Stimulated activated naive CD8-positive, alpha-beta T cell treated with anti-CD3 and anti-CD28 coated beads, Interleukin-15, Interleukin-2, amounts not matched to agents 100 ng/mL and 50 ng/mL, for 24 hours (primary cell): ENCODE data around the gene SCN5A.

Source experiments
- H3K27ac Mint-ChIP-seq: one replicate; pipeline ENCODE4 v1.8.0; 2021; ENCODE audit warnings: mild to moderate bottlenecking, mixed read lengths
- H3K27me3 Mint-ChIP-seq: one replicate; pipeline ENCODE4 v1.8.0; 2021; ENCODE audit warnings: mixed read lengths
- H3K36me3 Mint-ChIP-seq: one replicate; pipeline ENCODE4 v1.8.0; 2021; ENCODE audit warnings: low read depth, mixed read lengths
- H3K4me1 Mint-ChIP-seq: one replicate; pipeline ENCODE4 v1.8.0; 2021; ENCODE audit warnings: low read depth, mixed read lengths
- H3K4me3 Mint-ChIP-seq: one replicate; pipeline ENCODE4 v1.8.0; 2021; ENCODE audit warnings: mild to moderate bottlenecking, mixed read lengths
- H3K9me3 Mint-ChIP-seq: one replicate; pipeline ENCODE4 v1.8.0; 2021; ENCODE audit warnings: mixed read lengths

SCN5A gene

GRCh38 chr3:38652934-38653333, 3.4 kb upstream of the SCN5A start:
- peaks cover 8% of the 10 kb centered on the region for H3K4me1 Mint-ChIP-seq
- no peaks in the 10 kb centered on the region for H3K36me3 Mint-ChIP-seq
- H3K9me3 Mint-ChIP-seq: no peaks in the 10 kb centered on the region
- H3K27me3 Mint-ChIP-seq: peaks cover 30% of the 10 kb centered on the region
- no peak overlapping the region for H3K27ac Mint-ChIP-seq
- no peak overlapping the region for H3K4me3 Mint-ChIP-seq

GRCh38 chr3:38651153-38651789, 1.8 kb upstream of the SCN5A start:
- no peak overlapping the region for H3K27ac Mint-ChIP-seq
- no peaks in the 10 kb centered on the region for H3K36me3 Mint-ChIP-seq
- no peaks in the 10 kb centered on the region for H3K9me3 Mint-ChIP-seq
- H3K27me3 Mint-ChIP-seq: peaks cover 19% of the 10 kb centered on the region
- H3K4me3 Mint-ChIP-seq: no peak overlapping the region
- H3K4me1 Mint-ChIP-seq: peaks cover 8% of the 10 kb centered on the region

- Mint-ChIP-seq H3K9me3 (no peaks in the 10 kb centered on the region), H3K4me1 (peaks cover 8% of the 10 kb centered on the region), H3K27me3 (peaks cover 12% of the 10 kb centered on the region), H3K27ac (no peak overlapping the region), H3K36me3 (no peaks in the 10 kb centered on the region), H3K4me3 (no peak overlapping the region)
Observed at GRCh38 chr3:38650248-38650951, 913 bp upstream of the SCN5A start.

- peaks cover 8% of the 10 kb centered on the region for H3K4me1 Mint-ChIP-seq
Observed at GRCh38 chr3:38648659-38649499, 608 bp downstream of the SCN5A start.

GRCh38 chr3:38648024-38648658, 1.3 kb downstream of the SCN5A start:
- Mint-ChIP-seq H3K27ac (no peak overlapping the region), H3K4me1 (peaks cover 4% of the 10 kb centered on the region)

More at GRCh38 chr3:38648659-38649499, 608 bp downstream of the SCN5A start:
- Mint-ChIP-seq H3K27me3 (peaks cover 11% of the 10 kb centered on the region), H3K4me3 (peak overlapping the region; percentile 75), H3K27ac (peak overlapping the region; percentile 43), H3K36me3 (no peaks in the 10 kb centered on the region), H3K9me3 (no peaks in the 10 kb centered on the region)

GRCh38 chr3:38647217-38647970, 2.1 kb downstream of the SCN5A start:
- Mint-ChIP-seq H3K36me3 (no peaks in the 10 kb centered on the region), H3K9me3 (no peaks in the 10 kb centered on the region), H3K27ac (no peak overlapping the region), H3K27me3 (peaks cover 4% of the 10 kb centered on the region), H3K4me3 (no peak overlapping the region), H3K4me1 (peaks cover 4% of the 10 kb centered on the region)

More at GRCh38 chr3:38648024-38648658, 1.3 kb downstream of the SCN5A start:
- Mint-ChIP-seq H3K4me3 (peak overlapping the region; percentile 75), H3K27me3 (peaks cover 6% of the 10 kb centered on the region), H3K36me3 (no peaks in the 10 kb centered on the region), H3K9me3 (no peaks in the 10 kb centered on the region)

- H3K4me1 Mint-ChIP-seq: peaks cover 4% of the 10 kb centered on the region
- no peaks in the 10 kb centered on the region for H3K36me3 Mint-ChIP-seq
- no peak overlapping the region for H3K27ac Mint-ChIP-seq
- H3K4me3 Mint-ChIP-seq: no peak overlapping the region
- no peaks in the 10 kb centered on the region for H3K9me3 Mint-ChIP-seq
- no peaks in the 10 kb centered on the region for H3K27me3 Mint-ChIP-seq
Observed at GRCh38 chr3:38646630-38647029, 2.9 kb downstream of the SCN5A start.

- Mint-ChIP-seq H3K27ac (no peak overlapping the region), H3K4me3 (no peak overlapping the region), H3K4me1 (peaks cover 4% of the 10 kb centered on the region), H3K27me3 (no peaks in the 10 kb centered on the region), H3K36me3 (no peaks in the 10 kb centered on the region), H3K9me3 (no peaks in the 10 kb centered on the region)
Observed at GRCh38 chr3:38646062-38646461, 3.4 kb downstream of the SCN5A start.

- no peaks in the 10 kb centered on the region for H3K36me3 Mint-ChIP-seq
- H3K4me3 Mint-ChIP-seq: no peak overlapping the region
Observed at GRCh38 chr3:38645601-38646000, 3.9 kb downstream of the SCN5A start.

GRCh38 chr3:38645076-38645475, 4.4 kb downstream of the SCN5A start:
- H3K4me1 Mint-ChIP-seq: peaks cover 4% of the 10 kb centered on the region

More at GRCh38 chr3:38645601-38646000, 3.9 kb downstream of the SCN5A start:
- H3K9me3 Mint-ChIP-seq: no peaks in the 10 kb centered on the region
- H3K27me3 Mint-ChIP-seq: no peaks in the 10 kb centered on the region
- H3K4me1 Mint-ChIP-seq: peaks cover 4% of the 10 kb centered on the region
- H3K27ac Mint-ChIP-seq: no peak overlapping the region

GRCh38 chr3:38644662-38645053, 4.8 kb downstream of the SCN5A start:
- H3K27me3 Mint-ChIP-seq: no peaks in the 10 kb centered on the region
- no peaks in the 10 kb centered on the region for H3K9me3 Mint-ChIP-seq
- H3K36me3 Mint-ChIP-seq: no peaks in the 10 kb centered on the region
- no peak overlapping the region for H3K27ac Mint-ChIP-seq
- peaks cover 4% of the 10 kb centered on the region for H3K4me1 Mint-ChIP-seq
- H3K4me3 Mint-ChIP-seq: no peak overlapping the region

More at GRCh38 chr3:38645076-38645475, 4.4 kb downstream of the SCN5A start:
- Mint-ChIP-seq H3K9me3 (no peaks in the 10 kb centered on the region), H3K4me3 (no peak overlapping the region), H3K36me3 (no peaks in the 10 kb centered on the region), H3K27ac (no peak overlapping the region), H3K27me3 (no peaks in the 10 kb centered on the region)

- no peak overlapping the region for H3K27ac Mint-ChIP-seq
- no peaks in the 10 kb centered on the region for H3K27me3 Mint-ChIP-seq
- H3K9me3 Mint-ChIP-seq: no peaks in the 10 kb centered on the region
Observed at GRCh38 chr3:38644016-38644661, 5.3 kb downstream of the SCN5A start.

GRCh38 chr3:38643592-38643991, 5.9 kb downstream of the SCN5A start:
- Mint-ChIP-seq H3K36me3 (no peaks in the 10 kb centered on the region), H3K27me3 (no peaks in the 10 kb centered on the region), H3K4me3 (no peak overlapping the region), H3K4me1 (peaks cover 1% of the 10 kb centered on the region), H3K27ac (no peak overlapping the region), H3K9me3 (no peaks in the 10 kb centered on the region)

More at GRCh38 chr3:38644016-38644661, 5.3 kb downstream of the SCN5A start:
- H3K4me3 Mint-ChIP-seq: no peak overlapping the region
- no peaks in the 10 kb centered on the region for H3K36me3 Mint-ChIP-seq
- H3K4me1 Mint-ChIP-seq: peaks cover 4% of the 10 kb centered on the region

- H3K9me3 Mint-ChIP-seq: no peaks in the 10 kb centered on the region
- H3K36me3 Mint-ChIP-seq: no peaks in the 10 kb centered on the region
- no peaks in the 10 kb centered on the region for H3K27me3 Mint-ChIP-seq
Observed at GRCh38 chr3:38643090-38643489, 6.4 kb downstream of the SCN5A start.

More at GRCh38 chr3:38643090-38643489, 6.4 kb downstream of the SCN5A start:
- no peak overlapping the region for H3K4me3 Mint-ChIP-seq
- H3K27ac Mint-ChIP-seq: no peak overlapping the region
- no peaks in the 10 kb centered on the region for H3K4me1 Mint-ChIP-seq
